A673 (cell line): ENCODE measurements around the gene ZFHX2. TPM values are rescaled to one million over a fixed set of nuclear protein-coding genes. Genes with fewer than 3 reads are reported as not detected.

Experiments used
- BruUV-seq: library from RNA; stranded (reverse); fragments of 400-500 nt; replicated peaks from 2 replicates; lab custom pipeline; 2021; lab: Mats Ljungman, UMichigan
- CTCF ChIA-PET: fragments of 300-600 bp; sonication (Branson Sonifier 250); formaldehyde crosslinking; loops from one replicate; lab custom pipeline; 2022; ENCODE audit warnings: antibody characterized with exemption; lab: Charles Lee
- POLR2A ChIA-PET: fragments of 300-600 bp; sonication (Branson Sonifier 250); formaldehyde crosslinking; loops from one replicate; lab custom pipeline; 2022; ENCODE audit warnings: antibody characterized with exemption; ENCODE audit not compliant: low non-redundant PET; lab: Charles Lee
- DNase-seq: peaks from one replicate; pipeline ENCODE4 v3.0.0-alpha.2; 2015; ENCODE audit warnings: low spot score
- H3K27ac ChIP-seq: fragments of 200-600 bp; sonication (generic); 2 replicates; pipeline ENCODE4 v1.5.1; 2016; ENCODE audit warnings: mixed run types, low read depth, mild to moderate bottlenecking, mixed read lengths, antibody characterized with exemption, low read length; ENCODE audit not compliant: poor library complexity, severe bottlenecking
- H3K27me3 ChIP-seq: fragments of 200-600 bp; sonication (generic); replicated peaks from 2 replicates; pipeline ENCODE4 v1.6.1; 2017; ENCODE audit warnings: mixed run types, low read depth, mild to moderate bottlenecking, mixed read lengths, antibody characterized with exemption, low read length; ENCODE audit not compliant: insufficient read depth, poor library complexity
- H3K36me3 ChIP-seq: fragments of 200-600 bp; sonication (generic); 2 replicates; pipeline ENCODE4 v1.6.1; 2016; ENCODE audit warnings: mixed run types, mild to moderate bottlenecking, mixed read lengths, antibody characterized with exemption, low read length; ENCODE audit not compliant: insufficient read depth, poor library complexity, severe bottlenecking
- H3K4me1 ChIP-seq: fragments of 200-600 bp; sonication (generic); 2 replicates; pipeline ENCODE4 v1.6.1; 2017; ENCODE audit warnings: mixed run types, mild to moderate bottlenecking, mixed read lengths, antibody characterized with exemption, low read length; ENCODE audit not compliant: insufficient read depth, poor library complexity, severe bottlenecking
- H3K4me3 ChIP-seq: fragments of 200-600 bp; sonication (generic); 2 replicates; pipeline ENCODE4 v1.5.1; 2016; ENCODE audit warnings: low read depth, mixed run types, mild to moderate bottlenecking, mixed read lengths, low read length; ENCODE audit not compliant: poor library complexity, severe bottlenecking
- H3K9me3 ChIP-seq: fragments of 200-600 bp; sonication (generic); 2 replicates; pipeline ENCODE4 v1.6.1; 2016; ENCODE audit warnings: mixed run types, low read depth, mild to moderate bottlenecking, mixed read lengths, antibody characterized with exemption, low read length; ENCODE audit not compliant: poor library complexity, severe bottlenecking
- EZH2 ChIP-seq: fragments of 200-600 bp; sonication (generic); IDR thresholded peaks from 2 replicates; pipeline ENCODE4 v1.6.1; 2017; ENCODE audit warnings: borderline replicate concordance, low read depth, mild to moderate bottlenecking, mixed read lengths, antibody characterized with exemption, low read length; ENCODE audit not compliant: poor library complexity, severe bottlenecking
- intact Hi-C: fragments of 100-400 bp; cut with micrococcal nuclease; formaldehyde crosslinking; loops from one replicate; pipeline ENCODE4 v1.10.0; 2022; ENCODE audit not compliant: unreplicated experiment
- total RNA-seq: library from RNA; stranded (reverse); gene quantifications from 2 replicates; pipeline ENCODE4 v1.2.3, GENCODE V29; 2021
- TF ChIP-seq, protein P1 (sequence below): fragments of 300-800, 200-600 bp; sonication (generic); conservative IDR thresholded peaks from 2 replicates; pipeline ENCODE4 v1.5.1; 2017; ENCODE audit warnings: low read depth, mild to moderate bottlenecking, antibody characterized with exemption, low read length, moderate library complexity, mixed read lengths

The ZFHX2 gene
- total RNA-seq, 1 experiment from 2014 or later = 4.8 TPM

DNA sequence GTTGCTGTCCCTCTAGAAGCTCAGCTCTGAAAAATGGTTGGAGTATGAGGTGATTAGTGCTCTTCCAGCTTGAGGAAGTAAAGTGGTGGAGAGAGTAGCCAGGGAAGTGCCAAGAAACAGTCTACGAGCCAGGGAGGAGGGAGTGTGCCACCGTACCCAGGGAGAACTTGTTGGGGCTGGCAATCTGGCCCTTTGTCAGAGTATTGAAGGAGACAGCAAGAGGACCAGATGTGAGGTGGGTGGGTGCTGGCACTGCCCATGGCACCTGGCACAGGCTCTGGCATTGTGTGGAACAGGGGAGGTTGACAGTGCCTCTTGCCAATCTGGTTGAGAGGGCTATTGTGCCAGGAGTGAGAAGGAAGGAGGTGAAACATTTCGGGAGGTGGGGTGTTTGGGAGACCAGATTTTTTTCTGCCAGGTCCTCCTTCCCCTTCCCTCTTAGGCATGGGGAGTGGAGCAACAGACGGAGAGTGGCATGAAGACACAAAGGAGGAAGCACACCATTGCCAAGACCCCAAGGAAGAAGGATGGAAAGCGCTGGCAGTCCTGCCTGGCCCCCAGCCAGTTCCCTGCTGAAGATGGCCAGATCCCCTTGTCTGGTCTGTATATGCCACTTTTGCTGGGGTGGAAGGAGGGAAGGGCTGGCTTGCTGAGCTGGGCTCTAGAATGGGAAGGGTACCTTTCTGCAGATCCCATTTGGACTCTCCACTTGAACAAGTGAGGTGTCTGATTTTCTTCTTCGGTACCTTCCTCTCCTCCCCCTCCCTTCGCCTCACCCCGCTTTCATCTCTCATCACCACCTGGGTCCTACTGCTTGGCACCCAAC lies 37.5 kb downstream of the ZFHX2 start:
- ChIA-PET CTCF (no interaction called here), POLR2A (no interaction called here)
- H3K27ac ChIP-seq = no peak overlapping the region

GRCh38 chr14:23513005-23513817 lies 38.4 kb downstream of the ZFHX2 start:
- ChIA-PET CTCF (no interaction called here), POLR2A (no interaction called here)
- intact Hi-C loops = no loop called here
- BruUV-seq = no TSS peak
- H3K4me1 ChIP-seq = peaks cover 5% of the 10 kb centered on the region
- TF ChIP-seq, protein P1, sequence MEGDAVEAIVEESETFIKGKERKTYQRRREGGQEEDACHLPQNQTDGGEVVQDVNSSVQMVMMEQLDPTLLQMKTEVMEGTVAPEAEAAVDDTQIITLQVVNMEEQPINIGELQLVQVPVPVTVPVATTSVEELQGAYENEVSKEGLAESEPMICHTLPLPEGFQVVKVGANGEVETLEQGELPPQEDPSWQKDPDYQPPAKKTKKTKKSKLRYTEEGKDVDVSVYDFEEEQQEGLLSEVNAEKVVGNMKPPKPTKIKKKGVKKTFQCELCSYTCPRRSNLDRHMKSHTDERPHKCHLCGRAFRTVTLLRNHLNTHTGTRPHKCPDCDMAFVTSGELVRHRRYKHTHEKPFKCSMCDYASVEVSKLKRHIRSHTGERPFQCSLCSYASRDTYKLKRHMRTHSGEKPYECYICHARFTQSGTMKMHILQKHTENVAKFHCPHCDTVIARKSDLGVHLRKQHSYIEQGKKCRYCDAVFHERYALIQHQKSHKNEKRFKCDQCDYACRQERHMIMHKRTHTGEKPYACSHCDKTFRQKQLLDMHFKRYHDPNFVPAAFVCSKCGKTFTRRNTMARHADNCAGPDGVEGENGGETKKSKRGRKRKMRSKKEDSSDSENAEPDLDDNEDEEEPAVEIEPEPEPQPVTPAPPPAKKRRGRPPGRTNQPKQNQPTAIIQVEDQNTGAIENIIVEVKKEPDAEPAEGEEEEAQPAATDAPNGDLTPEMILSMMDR = no peak
- TF ChIP-seq EZH2 = no peak
- no peaks in the 10 kb centered on the region for H3K27me3 ChIP-seq
- no peak for DNase-seq
- no peak overlapping the region for H3K4me3 ChIP-seq
- no peak overlapping the region for H3K27ac ChIP-seq
- no peaks in the 10 kb centered on the region for H3K9me3 ChIP-seq
- no peaks in the 10 kb centered on the region for H3K36me3 ChIP-seq

More for the DNA sequence above, 37.5 kb downstream of the ZFHX2 start:
- TF ChIP-seq EZH2 = no peak
- TF ChIP-seq, protein P1 = no peak
- H3K36me3 ChIP-seq = no peaks in the 10 kb centered on the region
- DNase-seq = no peak
- no TSS peak for BruUV-seq
- H3K4me3 ChIP-seq = no peak overlapping the region
- no peaks in the 10 kb centered on the region for H3K27me3 ChIP-seq
- intact Hi-C loops = no loop called here
- no peaks in the 10 kb centered on the region for H3K9me3 ChIP-seq
- H3K4me1 ChIP-seq = peaks cover 5% of the 10 kb centered on the region

- POLR2A ChIA-PET = no interaction called here
- Histone ChIP-seq H3K4me3 (peak overlapping the region; percentile 27), H3K4me1 (peaks cover 5% of the 10 kb centered on the region), H3K27me3 (no peaks in the 10 kb centered on the region), H3K9me3 (no peaks in the 10 kb centered on the region), H3K36me3 (no peaks in the 10 kb centered on the region), H3K27ac (no peak overlapping the region)
- intact Hi-C loops = no loop called here
- DNase-seq = peak; percentile 22
- no TSS peak for BruUV-seq
- CTCF ChIA-PET = no interaction called here
- TF ChIP-seq, protein P1 = no peak
- no peak for TF ChIP-seq EZH2
These were observed 39.4 kb downstream of the ZFHX2 start for GRCh38 chr14:23512156-23512555.
